Right lobe of liver (tissue), 4 donors: Measurements from ENCODE around the gene AIG1.

ENCODE experiments used
- CTCF ChIP-seq, 4 donors: fragments of 200-600 bp in 3 of 4; fragments of 450-650 bp in 1 of 4; IDR thresholded peaks; one replicate each; pipeline versions ENCODE4 v1.5.1 to v1.8.0; 2016 to 2022; ENCODE audit warnings: antibody characterized with exemption in 4 of 4, mild to moderate bottlenecking in 2 of 4
- POLR2A ChIP-seq: fragments of 450-650 bp; IDR thresholded peaks from one replicate; pipeline ENCODE4 v1.6.1; 2017; ENCODE audit warnings: antibody characterized with exemption, mild to moderate bottlenecking
- donor health status: DM: no; HTN: no; CAD: no.
- donor health status: DM: no; HTN: no; CAD: no.
- donor health status: DM: no; HTN: yes; CAD: no.

- TF ChIP-seq POLR2A (no peak), CTCF (IDR thresholded peaks at IDR 0.05) (no peak)
Observed at GRCh38 chr6:143233554-143234285, 173.0 kb downstream of the AIG1 start.
